H9 (cell line): Measurements from ENCODE around the gene PRMT5. TPM values are rescaled to one million over a fixed set of nuclear protein-coding genes. Genes with fewer than 3 reads are reported as not detected.

Source experiments
- DNase-seq: peaks from one replicate; pipeline ENCODE4 v3.0.0-alpha.2; 2017
- H2AFZ ChIP-seq: one replicate; pipeline ENCODE4 v1.6.1; 2013; ENCODE audit warnings: mild to moderate bottlenecking, low read length, control low read depth, moderate library complexity
- H2AK5ac ChIP-seq: 2 replicates; pipeline ENCODE4 v1.6.1; 2013; ENCODE audit warnings: low read length, control low read depth, mixed read lengths; ENCODE audit not compliant: insufficient read length
- H2BK120ac ChIP-seq: one replicate; pipeline ENCODE4 v1.6.1; 2013; ENCODE audit warnings: low read depth, mild to moderate bottlenecking, low read length, control low read depth, inconsistent platforms; ENCODE audit not compliant: poor library complexity, severe bottlenecking
- H2BK12ac ChIP-seq: 2 replicates; pipeline ENCODE4 v1.6.1; 2013; ENCODE audit warnings: low read length, control low read depth, mixed read lengths, low read depth; ENCODE audit not compliant: insufficient read length
- H2BK15ac ChIP-seq: 2 replicates; pipeline ENCODE4 v1.6.1; 2013; ENCODE audit warnings: low read depth, low read length, control low read depth
- H2BK20ac ChIP-seq: one replicate; pipeline ENCODE4 v1.6.1; 2013; ENCODE audit warnings: low read depth, mild to moderate bottlenecking, low read length, control low read depth, inconsistent platforms; ENCODE audit not compliant: poor library complexity, severe bottlenecking
- H2BK5ac ChIP-seq: 2 replicates; pipeline ENCODE4 v1.6.1; 2013; ENCODE audit warnings: low read length, control low read depth, mixed read lengths; ENCODE audit not compliant: insufficient read length
- H3K14ac ChIP-seq: 2 replicates; pipeline ENCODE4 v1.6.1; 2013; ENCODE audit warnings: low read length, control low read depth; ENCODE audit not compliant: insufficient read depth
- H3K18ac ChIP-seq: 2 replicates; pipeline ENCODE4 v1.6.1; 2013; ENCODE audit warnings: low read depth, mild to moderate bottlenecking, mixed read lengths, low read length, control low read depth; ENCODE audit not compliant: insufficient read length
- H3K23ac ChIP-seq: 2 replicates; pipeline ENCODE4 v1.6.1; 2013; ENCODE audit warnings: low read length, control low read depth, mixed read lengths, low read depth; ENCODE audit not compliant: insufficient read length
- H3K23me2 ChIP-seq: 2 replicates; pipeline ENCODE4 v1.6.1; 2013; ENCODE audit warnings: low read depth, mild to moderate bottlenecking, mixed read lengths, low read length, control low read depth; ENCODE audit not compliant: insufficient read length, poor library complexity, severe bottlenecking
- H3K27ac ChIP-seq: 2 replicates; pipeline ENCODE4 v1.5.1; 2013; ENCODE audit warnings: low read length, control low read depth, mixed read lengths, low read depth; ENCODE audit not compliant: insufficient read length
- H3K27me3 ChIP-seq: 2 replicates; pipeline ENCODE4 v1.6.1; 2013; ENCODE audit warnings: low read length, control low read depth, inconsistent platforms; ENCODE audit not compliant: insufficient read depth
- H3K4ac ChIP-seq: 2 replicates; pipeline ENCODE4 v1.6.1; 2013; ENCODE audit warnings: low read depth, mild to moderate bottlenecking, control low read depth, inconsistent platforms, low read length, moderate library complexity
- H3K4me1 ChIP-seq: 2 replicates; pipeline ENCODE4 v1.6.1; 2013; ENCODE audit warnings: low read length, control low read depth, inconsistent platforms; ENCODE audit not compliant: insufficient read depth
- H3K4me2 ChIP-seq: 2 replicates; pipeline ENCODE4 v1.6.1; 2013; ENCODE audit warnings: low read length, control low read depth, mixed read lengths; ENCODE audit not compliant: insufficient read length, insufficient read depth
- H3K56ac ChIP-seq: 2 replicates; pipeline ENCODE4 v1.6.1; 2013; ENCODE audit warnings: low read depth, mild to moderate bottlenecking, mixed read lengths, low read length, control low read depth; ENCODE audit not compliant: insufficient read length
- H3K79me1 ChIP-seq: 2 replicates; pipeline ENCODE4 v1.6.1; 2013; ENCODE audit warnings: low read depth, mild to moderate bottlenecking, moderate library complexity, low read length, control low read depth, inconsistent platforms; ENCODE audit not compliant: insufficient read depth, poor library complexity, severe bottlenecking
- H3K79me2 ChIP-seq: 2 replicates; pipeline ENCODE4 v1.6.1; 2013; ENCODE audit warnings: low read length, control low read depth, inconsistent platforms; ENCODE audit not compliant: insufficient read depth
- H3K9ac ChIP-seq: 2 replicates; pipeline ENCODE4 v1.6.1; 2013; ENCODE audit warnings: low read length, control low read depth, mixed read lengths; ENCODE audit not compliant: insufficient read length; ENCODE audit errors: extremely low read depth
- H3K9me3 ChIP-seq: one replicate; pipeline ENCODE4 v1.6.1; 2013; ENCODE audit warnings: low read depth, low read length, inconsistent platforms; ENCODE audit not compliant: control insufficient read depth
- H3T11ph ChIP-seq: one replicate; pipeline ENCODE4 v1.6.1; 2013; ENCODE audit warnings: mild to moderate bottlenecking, low read length, control low read depth, inconsistent platforms
- H4K20me1 ChIP-seq: one replicate; pipeline ENCODE4 v1.6.1; 2013; ENCODE audit not compliant: control insufficient read depth, insufficient read length, insufficient read depth
- H4K5ac ChIP-seq: 2 replicates; pipeline ENCODE4 v1.6.1; 2013; ENCODE audit warnings: low read depth, mild to moderate bottlenecking, mixed read lengths, low read length, control low read depth; ENCODE audit not compliant: insufficient read length
- H4K8ac ChIP-seq: replicated peaks from 2 replicates; pipeline ENCODE4 v1.6.1; 2013; ENCODE audit warnings: low read length, control low read depth, mixed read lengths, low read depth; ENCODE audit not compliant: insufficient read length
- H4K91ac ChIP-seq: 2 replicates; pipeline ENCODE4 v1.6.1; 2013; ENCODE audit warnings: low read depth, mild to moderate bottlenecking, moderate library complexity, mixed read lengths, low read length, control low read depth; ENCODE audit not compliant: insufficient read length
- H3K27ac Mint-ChIP-seq, 3 experiments: 2 replicates in 2 of 3; 3 replicates in 1 of 3; pipeline ENCODE4 v1.8.0; 2020 to 2021; ENCODE audit warnings: mixed read lengths in 3 of 3, mild to moderate bottlenecking in 1 of 3, moderate library complexity in 1 of 3
- H3K27me3 Mint-ChIP-seq: 2 replicates; pipeline ENCODE4 v1.8.0; 2021; ENCODE audit warnings: low read depth, mild to moderate bottlenecking, moderate library complexity, mixed read lengths
- H3K36me3 Mint-ChIP-seq, 3 experiments: 2 replicates in 2 of 3; 3 replicates in 1 of 3; pipeline ENCODE4 v1.8.0; 2020 to 2021; ENCODE audit warnings: low read depth in 3 of 3, mixed read lengths in 3 of 3; ENCODE audit not compliant: insufficient read depth in 1 of 3
- H3K4me1 Mint-ChIP-seq, 2 experiments: 2 replicates each; pipeline ENCODE4 v1.8.0; 2020; ENCODE audit warnings: mixed read lengths in 2 of 2
- H3K4me3 Mint-ChIP-seq, 2 experiments: 2 replicates in 1 of 2; 3 replicates in 1 of 2; pipeline ENCODE4 v1.8.0; 2020 to 2021; ENCODE audit warnings: mild to moderate bottlenecking in 2 of 2, mixed read lengths in 2 of 2, moderate library complexity in 1 of 2
- H3K9me3 Mint-ChIP-seq, 2 experiments: 2 replicates in 1 of 2; 3 replicates in 1 of 2; pipeline ENCODE4 v1.8.0; 2020; ENCODE audit warnings: mild to moderate bottlenecking in 2 of 2, mixed read lengths in 2 of 2, moderate library complexity in 1 of 2
- WGBS: extraction: QIAGEN DNeasy Blood & Tissue Kit; methylation state at CpG from one replicate; pipeline ENCODE4 v1.1.7; 2013; ENCODE audit warnings: missing lambda C conversion rate, low lambda C conversion rate, mixed read lengths; ENCODE audit not compliant: insufficient read length; ENCODE audit errors: extremely low coverage; 5-methylcytosine and 5-hydroxymethylcytosine counted together
- total RNA-seq: library from RNA; stranded (reverse); gene quantifications from 2 replicates; pipeline ENCODE4 v1.2.1, GENCODE V29; 2021
- TF ChIP-seq, protein P1 (sequence below): fragments of 200-600 bp; sonication (generic); conservative IDR thresholded peaks from 3 replicates; pipeline ENCODE4 v1.8.0; 2021; ENCODE audit warnings: antibody characterized with exemption, mild to moderate bottlenecking

The PRMT5 gene
- total RNA-seq, 1 experiment from 2014 or later, result 141 TPM

DNA sequence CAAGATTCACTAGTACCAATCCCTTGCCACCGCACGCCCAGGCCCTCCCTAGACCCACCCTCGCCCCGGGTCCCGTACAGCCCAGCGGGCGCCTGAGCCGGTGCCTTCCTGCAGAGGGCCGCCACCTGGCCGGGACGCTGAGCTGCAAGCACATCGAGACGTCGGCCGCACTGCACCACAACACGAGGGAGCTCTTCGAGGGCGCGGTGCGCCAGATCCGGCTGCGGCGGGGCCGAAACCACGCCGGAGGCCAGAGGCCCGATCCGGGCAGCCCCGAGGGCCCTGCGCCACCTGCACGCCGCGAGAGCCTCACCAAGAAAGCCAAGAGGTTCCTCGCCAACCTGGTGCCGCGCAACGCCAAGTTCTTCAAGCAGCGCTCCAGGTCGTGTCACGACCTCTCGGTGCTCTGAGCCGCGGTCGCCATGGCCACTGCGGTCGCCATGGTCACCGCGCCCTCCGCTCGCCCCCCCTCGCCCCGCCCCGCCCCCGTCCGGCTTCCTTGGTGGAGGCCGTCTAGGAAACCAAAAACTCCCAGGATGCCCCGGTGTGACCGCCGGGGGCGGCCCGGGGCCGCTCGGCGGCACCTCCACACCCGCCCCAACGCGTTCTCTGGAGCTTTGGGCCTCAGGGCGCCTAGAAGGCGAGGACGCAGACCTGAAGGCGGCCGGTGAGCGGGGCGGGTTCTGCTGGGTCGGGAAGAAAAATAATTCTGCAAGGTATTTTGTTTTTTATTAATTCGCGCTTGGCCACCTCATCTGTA is 42.5 kb downstream of the PRMT5 start:
- Histone ChIP-seq H4K20me1 (no peaks in the 10 kb centered on the region), H4K91ac (no peak overlapping the region), H3K4me1 (no peaks in the 10 kb centered on the region; the same call in 1 of the 2 replicates), H3K4me2 (peak overlapping the region; percentile 73), H4K5ac (no peak overlapping the region), H3K18ac (peak overlapping the region; percentile 52), H3K27me3 (peaks cover 3% of the 10 kb centered on the region; the same call in 1 of the 2 replicates), H3K9ac (peak overlapping the region; percentile 45), H2BK120ac (no peak overlapping the region), H3K9me3 (no peaks in the 10 kb centered on the region), H3K4ac (no peak overlapping the region; the same call in 1 of the 2 replicates), H3K14ac (peak overlapping the region; percentile 69), H4K8ac (no peak overlapping the region), H2BK20ac (no peak overlapping the region), H2AFZ (no peak overlapping the region), H3T11ph (no peak overlapping the region), H2BK12ac (no peak overlapping the region), H3K23ac (no peak overlapping the region), H3K27ac (no peak overlapping the region), H3K56ac (no peak overlapping the region), H2BK5ac (no peak overlapping the region), H2BK15ac (no peak overlapping the region), H3K23me2 (peaks cover 13% of the 10 kb centered on the region), H2AK5ac (no peak overlapping the region), H3K79me1 (no peaks in the 10 kb centered on the region), H3K79me2 (no peaks in the 10 kb centered on the region)
- DNase-seq, result peak; percentile 92
- Mint-ChIP-seq H3K27ac (peak overlapping the region; percentile 84 to 98 (median 97); a peak in 6 of 7 replicates), H3K27me3 (peaks cover 37% of the 10 kb centered on the region), H3K9me3 (no peaks in the 10 kb centered on the region; a peak in 1 of 5 replicates), H3K4me1 (peaks cover 35 to 39% of the 10 kb centered on the region in 2 experiments), H3K4me3 (peak overlapping the region; percentile 87 to 93), H3K36me3 (peaks cover 0 to 11% (median 6%) of the 10 kb centered on the region in 3 experiments; a peak in 3 of 7 replicates)
- WGBS, result no CpG with 5 or more reads among the region's 77 CpGs
- TF ChIP-seq, protein P1, sequence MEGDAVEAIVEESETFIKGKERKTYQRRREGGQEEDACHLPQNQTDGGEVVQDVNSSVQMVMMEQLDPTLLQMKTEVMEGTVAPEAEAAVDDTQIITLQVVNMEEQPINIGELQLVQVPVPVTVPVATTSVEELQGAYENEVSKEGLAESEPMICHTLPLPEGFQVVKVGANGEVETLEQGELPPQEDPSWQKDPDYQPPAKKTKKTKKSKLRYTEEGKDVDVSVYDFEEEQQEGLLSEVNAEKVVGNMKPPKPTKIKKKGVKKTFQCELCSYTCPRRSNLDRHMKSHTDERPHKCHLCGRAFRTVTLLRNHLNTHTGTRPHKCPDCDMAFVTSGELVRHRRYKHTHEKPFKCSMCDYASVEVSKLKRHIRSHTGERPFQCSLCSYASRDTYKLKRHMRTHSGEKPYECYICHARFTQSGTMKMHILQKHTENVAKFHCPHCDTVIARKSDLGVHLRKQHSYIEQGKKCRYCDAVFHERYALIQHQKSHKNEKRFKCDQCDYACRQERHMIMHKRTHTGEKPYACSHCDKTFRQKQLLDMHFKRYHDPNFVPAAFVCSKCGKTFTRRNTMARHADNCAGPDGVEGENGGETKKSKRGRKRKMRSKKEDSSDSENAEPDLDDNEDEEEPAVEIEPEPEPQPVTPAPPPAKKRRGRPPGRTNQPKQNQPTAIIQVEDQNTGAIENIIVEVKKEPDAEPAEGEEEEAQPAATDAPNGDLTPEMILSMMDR, result peak; percentile 40; the same call in 2 of the 3 replicates
